GM23338 (cell line): ENCODE measurements around the gene SPAG7.

ENCODE experiments used
- CTCF ChIP-seq, 2 experiments: fragments of 200-600 bp in 1 of 2; sonication (generic) in 1 of 2; conservative IDR thresholded peaks; 2 replicates each; pipeline versions ENCODE4 v1.5.1 to v1.6.1; 2016 to 2017; ENCODE audit warnings: antibody characterized with exemption in 2 of 2, low read depth in 2 of 2, mild to moderate bottlenecking in 2 of 2, moderate library complexity in 1 of 2
- EZH2 ChIP-seq: fragments of 200-600 bp; sonication (generic); IDR thresholded peaks from one replicate; pipeline ENCODE4 v1.8.0; 2017; ENCODE audit warnings: antibody characterized with exemption, mild to moderate bottlenecking, low read depth; ENCODE audit not compliant: unreplicated experiment
- EZH2phosphoT487 ChIP-seq: fragments of 200-600 bp; sonication (generic); IDR thresholded peaks from one replicate; pipeline ENCODE4 v1.8.1; 2018; ENCODE audit warnings: antibody characterized with exemption; ENCODE audit not compliant: unreplicated experiment
- POLR2AphosphoS5 ChIP-seq: IDR thresholded peaks from 2 replicates; pipeline ENCODE4 v1.6.1; 2016; ENCODE audit warnings: antibody characterized with exemption, low read depth
- REST ChIP-seq: IDR thresholded peaks from one replicate; pipeline ENCODE4 v1.6.1; 2018; ENCODE audit warnings: antibody characterized with exemption; ENCODE audit not compliant: unreplicated experiment
- STAT1 ChIP-seq: IDR thresholded peaks from one replicate; pipeline ENCODE4 v1.6.1; 2016; ENCODE audit warnings: antibody characterized with exemption; ENCODE audit not compliant: unreplicated experiment
- ZNF114 ChIP-seq: fragments of 250-450 bp; sonication (Bioruptor Pico); IDR thresholded peaks from 2 replicates; pipeline ENCODE4 v1.5.0; 2020; ENCODE audit warnings: mild to moderate bottlenecking, moderate library complexity
- ZNF331 ChIP-seq: fragments of 250-450 bp; sonication (Bioruptor Pico); IDR thresholded peaks from 2 replicates; pipeline ENCODE4 v1.5.0; 2020; ENCODE audit warnings: low read depth, mild to moderate bottlenecking, moderate library complexity
- ZNF462 ChIP-seq: fragments of 250-450 bp; sonication (Bioruptor Pico); IDR thresholded peaks from 2 replicates; pipeline ENCODE4 v1.5.0; 2020; ENCODE audit warnings: mild to moderate bottlenecking, moderate library complexity

- TF ChIP-seq EZH2 = no peak
- TF ChIP-seq CTCF (conservative IDR thresholded peaks at IDR 0.05; ENCODE audit: low read depth in 2 of 2) = no peak
- no peak for TF ChIP-seq POLR2AphosphoS5
- no peak for TF ChIP-seq EZH2phosphoT487
- no peak for TF ChIP-seq ZNF331 (CRISPR knock-in tag)
- TF ChIP-seq REST = no peak
- TF ChIP-seq ZNF114 (CRISPR knock-in tag) = no peak
- TF ChIP-seq ZNF462 (CRISPR knock-in tag) = no peak
- no peak for TF ChIP-seq STAT1
Measured at GRCh38 chr17:4994081-4994595, 26.5 kb upstream of the SPAG7 start.
